Mucosa of stomach (tissue), 1 donor: ENCODE data around the gene TH.

Source experiments
- H3K27me3 ChIP-seq: one replicate; pipeline ENCODE4 v1.7.0; 2013; ENCODE audit warnings: mild to moderate bottlenecking, low read length; ENCODE audit not compliant: control insufficient read depth, insufficient read depth
- H3K36me3 ChIP-seq: one replicate; pipeline ENCODE4 v1.7.0; 2013; ENCODE audit warnings: low read length; ENCODE audit not compliant: control insufficient read depth, insufficient read depth
- H3K4me1 ChIP-seq: one replicate; pipeline ENCODE4 v1.7.0; 2013; ENCODE audit warnings: mild to moderate bottlenecking, low read length; ENCODE audit not compliant: control insufficient read depth, insufficient read depth
- H3K4me3 ChIP-seq: one replicate; pipeline ENCODE4 v1.7.0; 2013; ENCODE audit warnings: low read length
- H3K9ac ChIP-seq: one replicate; pipeline ENCODE4 v1.7.0; 2013; ENCODE audit warnings: mild to moderate bottlenecking, low read length, moderate library complexity
- H3K9me3 ChIP-seq: one replicate; pipeline ENCODE4 v1.7.0; 2013; ENCODE audit warnings: mild to moderate bottlenecking, low read length, moderate library complexity; ENCODE audit not compliant: control insufficient read depth
- donor health status: Pancreatic carcinoma.

Gene TH

DNA sequence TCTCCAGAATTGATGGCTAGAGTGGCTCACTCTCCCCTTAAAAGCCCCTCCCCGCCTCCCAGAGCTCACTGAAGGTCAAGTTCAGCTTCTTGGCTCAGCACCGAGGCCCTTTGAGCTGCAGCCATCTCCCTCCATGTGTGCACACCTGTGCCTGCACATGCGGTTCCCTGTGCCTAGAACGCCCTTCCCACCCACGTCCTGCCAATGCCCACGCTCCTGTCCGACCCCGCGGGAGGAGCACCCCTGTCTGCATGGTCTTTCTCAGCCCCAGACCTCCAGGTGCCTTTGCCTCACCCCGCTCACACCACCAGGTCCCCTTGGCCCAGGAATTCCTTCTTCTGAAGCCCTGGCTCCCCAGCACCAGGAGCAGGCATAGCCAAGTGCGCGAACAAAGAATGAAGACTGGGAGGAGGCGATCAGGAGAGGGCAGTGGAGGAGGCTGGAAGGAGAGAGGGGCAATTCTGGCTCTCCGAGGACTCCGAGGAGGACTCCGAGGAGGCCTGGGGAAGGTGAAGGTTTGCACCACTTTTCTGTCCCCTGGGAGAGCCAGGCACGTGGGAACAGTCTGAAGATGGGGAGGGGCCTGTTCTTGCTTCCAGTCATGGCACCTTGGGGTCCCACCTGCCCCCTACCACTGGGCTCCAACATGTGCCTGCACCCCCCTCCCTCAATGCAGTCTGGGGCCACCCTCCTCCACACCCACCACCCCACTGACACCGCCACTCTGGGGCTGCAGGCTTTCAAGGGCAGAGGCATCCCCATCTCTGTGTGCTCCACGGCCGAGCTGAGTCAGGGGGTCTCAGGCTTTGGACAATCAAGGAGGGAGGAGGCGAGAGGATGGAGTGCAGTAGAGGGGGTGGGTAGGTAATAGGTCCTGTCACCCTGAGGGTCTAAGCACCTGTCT, 50.1 kb downstream of the TH start:
- H3K9ac ChIP-seq: no peak overlapping the region
- no peaks in the 10 kb centered on the region for H3K9me3 ChIP-seq
- H3K4me3 ChIP-seq: no peak overlapping the region
- peaks cover 22% of the 10 kb centered on the region for H3K27me3 ChIP-seq
- H3K36me3 ChIP-seq: no peaks in the 10 kb centered on the region
- H3K4me1 ChIP-seq: no peaks in the 10 kb centered on the region

DNA sequence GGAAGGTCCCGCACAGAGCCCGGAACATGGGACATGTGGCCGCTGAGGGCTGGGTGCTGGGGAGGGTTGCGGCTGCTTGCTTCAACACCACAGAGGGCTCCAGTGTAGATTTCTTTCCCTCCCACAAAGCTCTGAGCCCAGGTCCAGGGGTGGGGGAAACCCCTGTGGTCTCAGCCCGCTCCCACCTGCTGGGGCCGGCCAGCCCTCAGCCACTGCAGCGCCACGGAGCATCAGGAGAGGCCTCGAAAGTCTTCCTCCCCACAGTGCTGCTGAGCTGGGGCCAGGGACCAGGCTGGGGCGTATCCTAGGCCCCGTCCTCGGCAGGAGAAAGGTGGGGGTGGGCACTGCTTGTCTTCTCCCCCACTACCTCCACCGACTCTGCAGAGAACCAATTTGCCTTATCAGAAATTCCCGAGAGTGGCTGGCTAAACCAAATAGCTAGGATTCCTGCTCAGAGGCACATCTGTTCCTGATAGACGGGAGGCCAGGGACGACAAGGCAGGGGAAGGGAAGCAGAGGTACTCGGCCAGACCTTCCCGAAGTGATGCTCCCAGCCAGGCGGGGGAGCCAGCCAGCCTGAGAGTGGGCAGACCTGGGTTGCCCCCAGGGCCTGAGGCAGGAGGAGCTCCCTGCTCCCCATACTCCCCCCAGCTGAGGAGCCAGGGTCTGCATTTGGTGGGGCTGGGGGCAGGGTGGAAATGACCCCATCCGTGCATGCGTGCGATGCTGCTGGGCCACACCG, 51.1 kb downstream of the TH start:
- Histone ChIP-seq H3K4me1 (no peaks in the 10 kb centered on the region), H3K27me3 (peaks cover 22% of the 10 kb centered on the region)

DNA sequence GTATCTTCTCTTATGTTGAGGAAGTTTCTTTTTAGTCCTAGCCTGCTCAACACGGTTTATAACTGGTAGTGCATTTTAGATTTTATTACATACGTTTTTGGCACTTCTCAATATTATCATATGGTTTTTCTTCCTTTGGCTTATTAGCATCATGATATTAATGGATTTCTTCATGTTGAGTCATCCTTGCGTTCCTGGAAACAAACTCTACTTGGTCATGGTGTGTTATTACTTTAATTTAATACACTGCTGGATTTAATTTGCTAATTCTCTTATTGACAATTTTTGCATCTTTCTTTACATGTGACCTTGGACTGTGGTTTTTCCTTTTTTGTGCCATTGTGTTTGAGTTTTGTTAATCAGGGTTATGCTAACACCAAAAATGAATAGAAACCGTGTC, 52.9 kb downstream of the TH start:
- Histone ChIP-seq H3K4me3 (no peak overlapping the region), H3K9me3 (peaks cover 4% of the 10 kb centered on the region), H3K36me3 (no peaks in the 10 kb centered on the region), H3K27me3 (peaks cover 21% of the 10 kb centered on the region), H3K9ac (no peak overlapping the region), H3K4me1 (no peaks in the 10 kb centered on the region)

More for the DNA sequence above, 51.1 kb downstream of the TH start:
- no peak overlapping the region for H3K4me3 ChIP-seq
- peaks cover 4% of the 10 kb centered on the region for H3K9me3 ChIP-seq
- no peaks in the 10 kb centered on the region for H3K36me3 ChIP-seq
- no peak overlapping the region for H3K9ac ChIP-seq

DNA sequence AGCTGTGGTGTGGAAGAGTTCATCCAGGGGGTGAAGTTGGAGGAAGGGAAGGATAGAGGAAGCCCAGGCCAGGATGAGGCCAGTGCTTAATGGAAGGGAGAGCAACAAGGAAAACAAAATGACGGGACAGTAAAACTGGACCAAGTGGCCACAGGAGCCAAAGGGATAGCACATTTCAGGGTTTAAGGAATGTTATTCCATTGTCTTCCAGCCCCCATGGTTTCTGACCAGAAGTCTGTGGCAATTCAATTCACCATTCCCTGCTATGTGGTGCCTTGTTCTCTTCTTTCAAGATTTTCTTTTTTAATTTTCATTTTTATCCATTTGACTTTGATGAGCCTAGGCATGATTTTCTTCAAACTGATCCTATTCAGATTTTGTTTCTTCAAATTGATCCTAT, 54.9 kb downstream of the TH start:
- Histone ChIP-seq H3K9ac (no peak overlapping the region), H3K27me3 (peaks cover 10% of the 10 kb centered on the region), H3K4me3 (no peak overlapping the region), H3K36me3 (no peaks in the 10 kb centered on the region), H3K4me1 (no peaks in the 10 kb centered on the region), H3K9me3 (peaks cover 4% of the 10 kb centered on the region)

DNA sequence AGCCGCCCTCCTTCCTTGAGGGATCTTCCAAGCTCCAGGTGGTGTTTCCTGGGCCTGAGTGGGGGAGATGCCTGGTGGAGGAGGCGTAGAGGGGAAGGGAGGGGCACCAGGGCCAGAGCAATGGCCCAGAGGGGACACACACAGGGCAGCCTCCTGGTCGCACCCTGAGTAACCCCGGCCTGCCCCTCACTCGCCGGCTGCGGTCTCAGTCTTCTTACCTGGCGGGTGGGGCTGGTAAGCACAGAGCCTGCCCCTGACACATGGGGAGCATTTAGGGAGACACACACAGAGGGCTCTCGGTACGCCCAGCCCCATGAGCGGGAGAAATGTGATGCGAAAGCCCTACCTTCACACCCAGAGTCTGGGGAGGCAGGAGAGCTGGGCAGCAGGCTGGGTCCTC, 56.3 kb downstream of the TH start:
- Histone ChIP-seq H3K4me1 (no peaks in the 10 kb centered on the region), H3K36me3 (no peaks in the 10 kb centered on the region), H3K27me3 (peaks cover 4% of the 10 kb centered on the region), H3K4me3 (no peak overlapping the region), H3K9me3 (peaks cover 4% of the 10 kb centered on the region), H3K9ac (no peak overlapping the region)

DNA sequence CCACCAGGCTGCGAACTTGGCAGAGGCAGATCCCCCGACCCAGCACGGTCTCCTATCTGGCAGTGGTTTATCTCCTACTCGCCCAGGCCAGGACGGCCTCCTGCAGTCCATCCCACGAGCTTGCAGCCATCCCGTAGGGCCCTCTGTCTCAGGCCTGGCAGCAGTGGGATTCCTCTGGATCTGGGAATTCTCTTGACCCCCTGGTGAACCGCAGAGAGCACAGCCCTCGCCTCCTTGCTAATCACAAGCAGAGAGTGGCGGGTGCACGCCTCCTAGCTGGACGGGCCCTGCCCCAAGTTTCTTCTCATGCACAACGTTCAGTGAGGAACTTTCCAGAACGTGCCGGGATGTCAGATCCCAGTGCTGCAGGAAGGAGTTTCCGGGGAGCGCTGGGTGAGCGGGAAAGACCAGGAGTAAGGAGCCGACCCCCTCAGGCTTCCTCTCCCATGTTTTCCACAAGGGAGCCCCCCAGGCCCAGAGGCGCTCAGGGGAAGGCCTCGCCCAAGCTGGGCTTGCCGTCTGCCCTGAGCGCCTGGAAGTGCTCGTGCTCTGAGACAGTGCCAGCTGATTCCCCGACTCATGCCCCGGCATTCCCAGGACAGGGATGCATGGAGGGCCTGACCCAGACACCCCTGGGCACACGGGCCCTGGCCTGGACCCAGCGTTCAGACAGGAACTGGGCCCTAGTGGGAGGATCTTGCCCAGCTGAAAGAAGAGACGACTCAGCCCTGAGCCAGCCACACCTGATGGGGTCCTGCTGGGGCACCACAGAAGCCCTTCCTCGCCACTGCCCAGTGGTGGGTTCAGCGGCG, 57.0 kb downstream of the TH start:
- Histone ChIP-seq H3K36me3 (no peaks in the 10 kb centered on the region), H3K4me3 (no peak overlapping the region), H3K9ac (no peak overlapping the region), H3K4me1 (no peaks in the 10 kb centered on the region), H3K27me3 (peaks cover 4% of the 10 kb centered on the region), H3K9me3 (peaks cover 4% of the 10 kb centered on the region)
